HEK293 (cell line): ENCODE data around the gene ZCWPW1.

ENCODE experiments used
- CTCF ChIA-PET: fragments of 350-600 bp; formaldehyde crosslinking; extraction: SDS; loops from one replicate; lab custom pipeline; 2021; ENCODE audit warnings: antibody characterized with exemption; lab: Yijun Ruan, JAX
- POLR2A ChIA-PET: fragments of 300-600 bp; formaldehyde crosslinking; extraction: SDS; loops from one replicate; lab custom pipeline; 2020; ENCODE audit warnings: antibody characterized with exemption, inconsistent platforms; lab: Yijun Ruan, JAX
- H3K27ac ChIP-seq: fragments of 200-500 bp; sonication (Bioruptor generic); 2 replicates; pipeline ENCODE4 v1.5.1; 2014; ENCODE audit warnings: low read depth, low read length, control low read depth, inconsistent platforms; ENCODE audit errors: extremely low read depth
- H3K36me3 ChIP-seq, 2 experiments: fragments of 200-500 bp in 1 of 2; sonication (Bioruptor generic) in 1 of 2; 1 replicate in 1 of 2; 2 replicates in 1 of 2; pipeline ENCODE4 v1.5.1; 2014 to 2017; ENCODE audit warnings: inconsistent platforms in 2 of 2, low read length in 2 of 2; ENCODE audit not compliant: control insufficient read depth in 2 of 2, insufficient read depth in 1 of 2
- H3K4me1 ChIP-seq: fragments of 200-500 bp; sonication (Bioruptor generic); 2 replicates; pipeline ENCODE4 v1.5.1; 2014; ENCODE audit warnings: mild to moderate bottlenecking, low read length, inconsistent platforms; ENCODE audit not compliant: control insufficient read depth, insufficient read depth
- H3K4me3 ChIP-seq: 2 replicates; pipeline ENCODE4 v1.5.1; 2011; ENCODE audit warnings: low read depth, mild to moderate bottlenecking, control low read depth, low read length, moderate library complexity
- H3K9me3 ChIP-seq: fragments of 200-500 bp; sonication (Bioruptor generic); 2 replicates; pipeline ENCODE4 v1.5.1; 2014; ENCODE audit warnings: low read depth, low read length, inconsistent platforms; ENCODE audit not compliant: control insufficient read depth, insufficient read depth
- BCL6B ChIP-seq: fragments of 450-650 bp; formaldehyde crosslinking; IDR thresholded peaks from 2 replicates; pipeline ENCODE4 v1.5.1; 2017; ENCODE audit warnings: missing biosample characterization, missing genetic modification characterization
- EGR2 ChIP-seq: fragments of 450-650 bp; formaldehyde crosslinking; IDR thresholded peaks from 2 replicates; pipeline ENCODE4 v1.5.1; 2016; ENCODE audit warnings: low read depth, missing biosample characterization, missing genetic modification characterization
- GLIS1 ChIP-seq: fragments of 450-650 bp; formaldehyde crosslinking; IDR thresholded peaks from 2 replicates; pipeline ENCODE4 v1.5.1; 2016; ENCODE audit warnings: missing biosample characterization, missing genetic modification characterization
- GLIS2 ChIP-seq: fragments of 450-650 bp; formaldehyde crosslinking; IDR thresholded peaks from 2 replicates; pipeline ENCODE4 v1.5.1; 2016; ENCODE audit warnings: missing biosample characterization, missing genetic modification characterization
- HIC1 ChIP-seq: fragments of 450-650 bp; formaldehyde crosslinking; IDR thresholded peaks from 2 replicates; pipeline ENCODE4 v1.5.1; 2016; ENCODE audit warnings: missing biosample characterization, missing genetic modification characterization
- KLF7 ChIP-seq: fragments of 450-650 bp; formaldehyde crosslinking; IDR thresholded peaks from 2 replicates; pipeline ENCODE4 v1.5.1; 2016; ENCODE audit warnings: missing biosample characterization, missing genetic modification characterization, borderline replicate concordance
- KLF8 ChIP-seq: fragments of 450-650 bp; formaldehyde crosslinking; IDR thresholded peaks from 2 replicates; pipeline ENCODE4 v1.5.1; 2016; ENCODE audit warnings: missing biosample characterization, missing genetic modification characterization
- KLF9 ChIP-seq: fragments of 450-650 bp; formaldehyde crosslinking; IDR thresholded peaks from 2 replicates; pipeline ENCODE4 v1.5.1; 2016; ENCODE audit warnings: missing biosample characterization, missing genetic modification characterization, low read depth
- PATZ1 ChIP-seq: fragments of 450-650 bp; formaldehyde crosslinking; IDR thresholded peaks from 2 replicates; pipeline ENCODE4 v1.5.1; 2016; ENCODE audit warnings: missing biosample characterization, missing genetic modification characterization
- PRDM1 ChIP-seq: fragments of 450-650 bp; formaldehyde crosslinking; IDR thresholded peaks from 2 replicates; pipeline ENCODE4; 2016; ENCODE audit warnings: missing biosample characterization, missing genetic modification characterization
- ZBTB20 ChIP-seq: fragments of 450-650 bp; formaldehyde crosslinking; IDR thresholded peaks from 2 replicates; pipeline ENCODE4 v1.5.1; 2016; ENCODE audit warnings: missing biosample characterization, missing genetic modification characterization
- ZIC2 ChIP-seq: fragments of 450-650 bp; formaldehyde crosslinking; IDR thresholded peaks from 2 replicates; pipeline ENCODE4 v1.5.1; 2016; ENCODE audit warnings: missing biosample characterization, missing genetic modification characterization
- ZNF341 ChIP-seq: fragments of 450-650 bp; formaldehyde crosslinking; IDR thresholded peaks from 2 replicates; pipeline ENCODE4; 2016; ENCODE audit warnings: low read depth, missing biosample characterization, missing genetic modification characterization
- ZNF398 ChIP-seq: fragments of 450-650 bp; formaldehyde crosslinking; IDR thresholded peaks from 2 replicates; pipeline ENCODE4 v1.5.1; 2017; ENCODE audit warnings: missing biosample characterization, missing genetic modification characterization
- ZNF449 ChIP-seq: fragments of 450-650 bp; formaldehyde crosslinking; IDR thresholded peaks from 2 replicates; pipeline ENCODE4 v1.5.1; 2017; ENCODE audit warnings: missing biosample characterization, mild to moderate bottlenecking, missing genetic modification characterization, moderate library complexity
- ZNF513 ChIP-seq: fragments of 450-650 bp; IDR thresholded peaks from 2 replicates; pipeline ENCODE4 v1.5.1; 2018; ENCODE audit warnings: missing biosample characterization, missing genetic modification characterization
- ZNF571 ChIP-seq: fragments of 450-650 bp; formaldehyde crosslinking; IDR thresholded peaks from 2 replicates; pipeline ENCODE4 v1.5.0; 2017; ENCODE audit warnings: missing biosample characterization, missing genetic modification characterization
- ZNF692 ChIP-seq: fragments of 450-650 bp; formaldehyde crosslinking; IDR thresholded peaks from 2 replicates; pipeline ENCODE4 v1.5.1; 2016; ENCODE audit warnings: missing biosample characterization, missing genetic modification characterization

ZCWPW1 gene

GRCh38 chr7:100477871-100478267, 49.4 kb upstream of the ZCWPW1 start:
- CTCF ChIA-PET, result interaction anchor here (0.7 to 2.9 kb wide), 4 partner anchors 9 to 82 kb away, joined by 3 to 24 read pairs (median 14); no protein-coding TSS in a partner anchor
- POLR2A ChIA-PET, result interaction anchor here (0.6 to 3.2 kb wide), 6 partner anchors 49 to 239 kb away, joined by 3 to 32 read pairs (median 6); partner anchors contain the start of genes FBXO24, LRCH4 and ZCWPW1
- no peak for TF ChIP-seq PRDM1 (tag by site-specific recombination)
- no peak for TF ChIP-seq EGR2 (tag by site-specific recombination)
- TF ChIP-seq ZNF571, result no peak
- Histone ChIP-seq H3K4me3 (peak overlapping the region; percentile 84), H3K4me1 (peaks cover 9% of the 10 kb centered on the region), H3K36me3 (peaks cover 3 to 21% of the 10 kb centered on the region in 2 experiments; a peak in 2 of 3 replicates), H3K27ac (peak overlapping the region; percentile 80; the same call in 1 of the 2 replicates), H3K9me3 (no peaks in the 10 kb centered on the region)

- ChIA-PET CTCF (interaction anchor here (0.5 to 2.9 kb wide), 8 partner anchors 8 to 315 kb away, joined by 3 to 24 read pairs (median 6); no protein-coding TSS in a partner anchor), POLR2A (interaction anchor here (0.6 to 3.2 kb wide), 4 partner anchors 68 to 239 kb away, joined by 3 to 32 read pairs (median 4); partner anchors contain the start of genes FBXO24 and LRCH4)
- H3K4me3 ChIP-seq, result peak overlapping the region; percentile 84
- H3K27ac ChIP-seq, result no peak overlapping the region; the same call in 1 of the 2 replicates
- peaks cover 3 to 25% of the 10 kb centered on the region in 2 experiments; a peak in 2 of 3 replicates for H3K36me3 ChIP-seq
- no peaks in the 10 kb centered on the region for H3K9me3 ChIP-seq
- H3K4me1 ChIP-seq, result peaks cover 9% of the 10 kb centered on the region
- no peak for TF ChIP-seq ZNF449 (tag by site-specific recombination)
- peak; percentile 80 for TF ChIP-seq PATZ1 (tag by site-specific recombination)
- peak; percentile 24; the same call in 1 of the 2 replicates for TF ChIP-seq ZIC2 (tag by site-specific recombination)
- 0 out of 2 replicates have a peak, but pooled peaks have one; percentile 19 for TF ChIP-seq ZNF692
- TF ChIP-seq HIC1 (tag by site-specific recombination), result peak; percentile 49
- TF ChIP-seq BCL6B, result no peak
- peak; percentile 89 for TF ChIP-seq GLIS1
- peak; percentile 39; the same call in 1 of the 2 replicates for TF ChIP-seq ZNF398
- 0 out of 2 replicates have a peak, but pooled peaks have one; percentile 9 for TF ChIP-seq ZNF513 (tag by site-specific recombination)
- TF ChIP-seq GLIS2 (tag by site-specific recombination), result peak; percentile 84
- TF ChIP-seq KLF9 (tag by site-specific recombination), result peak; percentile 83
- peak; percentile 16; the same call in 1 of the 2 replicates for TF ChIP-seq ZBTB20 (tag by site-specific recombination)
- 0 out of 2 replicates have a peak, but pooled peaks have one; percentile 50 for TF ChIP-seq KLF7 (tag by site-specific recombination)
- 0 out of 2 replicates have a peak, but pooled peaks have one; percentile 15 for TF ChIP-seq ZNF341 (tag by site-specific recombination)
- peak; percentile 22; the same call in 1 of the 2 replicates for TF ChIP-seq KLF8 (tag by site-specific recombination)
These were observed 48.7 kb upstream of the ZCWPW1 start for GRCh38 chr7:100476903-100477870.
